H9 (cell line): ENCODE measurements around the gene CADM4. TPM values are rescaled to one million over a fixed set of nuclear protein-coding genes. Genes with fewer than 3 reads are reported as not detected.
A peak's percentile ranks its signal among the peaks of the same experiment; 100 is the strongest.

ENCODE experiments used
- DNase-seq: peaks from one replicate; pipeline ENCODE4 v3.0.0-alpha.2; 2017
- H2AFZ ChIP-seq: one replicate; pipeline ENCODE4 v1.6.1; 2013; ENCODE audit warnings: mild to moderate bottlenecking, low read length, control low read depth, moderate library complexity
- H2AK5ac ChIP-seq: 2 replicates; pipeline ENCODE4 v1.6.1; 2013; ENCODE audit warnings: low read length, control low read depth, mixed read lengths; ENCODE audit not compliant: insufficient read length
- H2BK120ac ChIP-seq: one replicate; pipeline ENCODE4 v1.6.1; 2013; ENCODE audit warnings: low read depth, mild to moderate bottlenecking, low read length, control low read depth, inconsistent platforms; ENCODE audit not compliant: poor library complexity, severe bottlenecking
- H2BK12ac ChIP-seq: 2 replicates; pipeline ENCODE4 v1.6.1; 2013; ENCODE audit warnings: low read length, control low read depth, mixed read lengths, low read depth; ENCODE audit not compliant: insufficient read length
- H2BK15ac ChIP-seq: 2 replicates; pipeline ENCODE4 v1.6.1; 2013; ENCODE audit warnings: low read depth, low read length, control low read depth
- H2BK20ac ChIP-seq: one replicate; pipeline ENCODE4 v1.6.1; 2013; ENCODE audit warnings: low read depth, mild to moderate bottlenecking, low read length, control low read depth, inconsistent platforms; ENCODE audit not compliant: poor library complexity, severe bottlenecking
- H2BK5ac ChIP-seq: 2 replicates; pipeline ENCODE4 v1.6.1; 2013; ENCODE audit warnings: low read length, control low read depth, mixed read lengths; ENCODE audit not compliant: insufficient read length
- H3K14ac ChIP-seq: 2 replicates; pipeline ENCODE4 v1.6.1; 2013; ENCODE audit warnings: low read length, control low read depth; ENCODE audit not compliant: insufficient read depth
- H3K18ac ChIP-seq: 2 replicates; pipeline ENCODE4 v1.6.1; 2013; ENCODE audit warnings: low read depth, mild to moderate bottlenecking, mixed read lengths, low read length, control low read depth; ENCODE audit not compliant: insufficient read length
- H3K23ac ChIP-seq: 2 replicates; pipeline ENCODE4 v1.6.1; 2013; ENCODE audit warnings: low read length, control low read depth, mixed read lengths, low read depth; ENCODE audit not compliant: insufficient read length
- H3K23me2 ChIP-seq: 2 replicates; pipeline ENCODE4 v1.6.1; 2013; ENCODE audit warnings: low read depth, mild to moderate bottlenecking, mixed read lengths, low read length, control low read depth; ENCODE audit not compliant: insufficient read length, poor library complexity, severe bottlenecking
- H3K27ac ChIP-seq: 2 replicates; pipeline ENCODE4 v1.5.1; 2013; ENCODE audit warnings: low read length, control low read depth, mixed read lengths, low read depth; ENCODE audit not compliant: insufficient read length
- H3K27me3 ChIP-seq: 2 replicates; pipeline ENCODE4 v1.6.1; 2013; ENCODE audit warnings: low read length, control low read depth, inconsistent platforms; ENCODE audit not compliant: insufficient read depth
- H3K4ac ChIP-seq: 2 replicates; pipeline ENCODE4 v1.6.1; 2013; ENCODE audit warnings: low read depth, mild to moderate bottlenecking, control low read depth, inconsistent platforms, low read length, moderate library complexity
- H3K4me1 ChIP-seq: 2 replicates; pipeline ENCODE4 v1.6.1; 2013; ENCODE audit warnings: low read length, control low read depth, inconsistent platforms; ENCODE audit not compliant: insufficient read depth
- H3K4me2 ChIP-seq: 2 replicates; pipeline ENCODE4 v1.6.1; 2013; ENCODE audit warnings: low read length, control low read depth, mixed read lengths; ENCODE audit not compliant: insufficient read length, insufficient read depth
- H3K56ac ChIP-seq: 2 replicates; pipeline ENCODE4 v1.6.1; 2013; ENCODE audit warnings: low read depth, mild to moderate bottlenecking, mixed read lengths, low read length, control low read depth; ENCODE audit not compliant: insufficient read length
- H3K79me1 ChIP-seq: 2 replicates; pipeline ENCODE4 v1.6.1; 2013; ENCODE audit warnings: low read depth, mild to moderate bottlenecking, moderate library complexity, low read length, control low read depth, inconsistent platforms; ENCODE audit not compliant: insufficient read depth, poor library complexity, severe bottlenecking
- H3K79me2 ChIP-seq: 2 replicates; pipeline ENCODE4 v1.6.1; 2013; ENCODE audit warnings: low read length, control low read depth, inconsistent platforms; ENCODE audit not compliant: insufficient read depth
- H3K9ac ChIP-seq: 2 replicates; pipeline ENCODE4 v1.6.1; 2013; ENCODE audit warnings: low read length, control low read depth, mixed read lengths; ENCODE audit not compliant: insufficient read length; ENCODE audit errors: extremely low read depth
- H3K9me3 ChIP-seq: one replicate; pipeline ENCODE4 v1.6.1; 2013; ENCODE audit warnings: low read depth, low read length, inconsistent platforms; ENCODE audit not compliant: control insufficient read depth
- H3T11ph ChIP-seq: one replicate; pipeline ENCODE4 v1.6.1; 2013; ENCODE audit warnings: mild to moderate bottlenecking, low read length, control low read depth, inconsistent platforms
- H4K20me1 ChIP-seq: one replicate; pipeline ENCODE4 v1.6.1; 2013; ENCODE audit not compliant: control insufficient read depth, insufficient read length, insufficient read depth
- H4K5ac ChIP-seq: 2 replicates; pipeline ENCODE4 v1.6.1; 2013; ENCODE audit warnings: low read depth, mild to moderate bottlenecking, mixed read lengths, low read length, control low read depth; ENCODE audit not compliant: insufficient read length
- H4K8ac ChIP-seq: replicated peaks from 2 replicates; pipeline ENCODE4 v1.6.1; 2013; ENCODE audit warnings: low read length, control low read depth, mixed read lengths, low read depth; ENCODE audit not compliant: insufficient read length
- H4K91ac ChIP-seq: 2 replicates; pipeline ENCODE4 v1.6.1; 2013; ENCODE audit warnings: low read depth, mild to moderate bottlenecking, moderate library complexity, mixed read lengths, low read length, control low read depth; ENCODE audit not compliant: insufficient read length
- H3K27ac Mint-ChIP-seq, 3 experiments: 2 replicates in 2 of 3; 3 replicates in 1 of 3; pipeline ENCODE4 v1.8.0; 2020 to 2021; ENCODE audit warnings: mixed read lengths in 3 of 3, mild to moderate bottlenecking in 1 of 3, moderate library complexity in 1 of 3
- H3K27me3 Mint-ChIP-seq: 2 replicates; pipeline ENCODE4 v1.8.0; 2021; ENCODE audit warnings: low read depth, mild to moderate bottlenecking, moderate library complexity, mixed read lengths
- H3K36me3 Mint-ChIP-seq, 3 experiments: 2 replicates in 2 of 3; 3 replicates in 1 of 3; pipeline ENCODE4 v1.8.0; 2020 to 2021; ENCODE audit warnings: low read depth in 3 of 3, mixed read lengths in 3 of 3; ENCODE audit not compliant: insufficient read depth in 1 of 3
- H3K4me1 Mint-ChIP-seq, 2 experiments: 2 replicates each; pipeline ENCODE4 v1.8.0; 2020; ENCODE audit warnings: mixed read lengths in 2 of 2
- H3K4me3 Mint-ChIP-seq, 2 experiments: 2 replicates in 1 of 2; 3 replicates in 1 of 2; pipeline ENCODE4 v1.8.0; 2020 to 2021; ENCODE audit warnings: mild to moderate bottlenecking in 2 of 2, mixed read lengths in 2 of 2, moderate library complexity in 1 of 2
- H3K9me3 Mint-ChIP-seq, 2 experiments: 2 replicates in 1 of 2; 3 replicates in 1 of 2; pipeline ENCODE4 v1.8.0; 2020; ENCODE audit warnings: mild to moderate bottlenecking in 2 of 2, mixed read lengths in 2 of 2, moderate library complexity in 1 of 2
- CTCF ChIP-seq: fragments of 200-600 bp; sonication (generic); conservative IDR thresholded peaks from 3 replicates; pipeline ENCODE4 v1.8.0; 2021; ENCODE audit warnings: antibody characterized with exemption, mild to moderate bottlenecking
- WGBS: extraction: QIAGEN DNeasy Blood & Tissue Kit; methylation state at CpG from one replicate; pipeline ENCODE4 v1.1.7; 2013; ENCODE audit warnings: missing lambda C conversion rate, low lambda C conversion rate, mixed read lengths; ENCODE audit not compliant: insufficient read length; ENCODE audit errors: extremely low coverage; 5-methylcytosine and 5-hydroxymethylcytosine counted together
- total RNA-seq: library from RNA; stranded (reverse); gene quantifications from 2 replicates; pipeline ENCODE4 v1.2.1, GENCODE V29; 2021

Gene CADM4
- total RNA-seq, 1 experiment from 2014 or later = 10.2 TPM

- peak overlapping the region in 2 of 3 experiments; percentile 33 to 88; a peak in 2 of 7 replicates for H3K27ac Mint-ChIP-seq
- no peak overlapping the region for H3K4ac ChIP-seq
Measured at GRCh38 chr19:43591904-43592772, 47.5 kb downstream of the CADM4 start.

More at GRCh38 chr19:43591904-43592772, 47.5 kb downstream of the CADM4 start:
- Mint-ChIP-seq H3K27me3 (no peaks in the 10 kb centered on the region), H3K9me3 (no peaks in the 10 kb centered on the region; a peak in 1 of 5 replicates), H3K4me1 (peaks cover 8 to 16% of the 10 kb centered on the region in 2 experiments), H3K36me3 (peaks cover 16 to 38% (median 26%) of the 10 kb centered on the region in 3 experiments), H3K4me3 (no peak overlapping the region)
- Histone ChIP-seq H3K4me2 (no peak overlapping the region), H3K79me2 (peaks cover 1% of the 10 kb centered on the region; the same call in 1 of the 2 replicates), H3K14ac (no peak overlapping the region), H2AFZ (no peak overlapping the region), H2BK15ac (no peak overlapping the region), H2BK5ac (no peak overlapping the region), H3K79me1 (no peaks in the 10 kb centered on the region), H3K9ac (no peak overlapping the region), H3K9me3 (no peaks in the 10 kb centered on the region), H3K18ac (no peak overlapping the region), H4K5ac (no peak overlapping the region), H4K91ac (no peak overlapping the region), H2AK5ac (no peak overlapping the region), H2BK20ac (no peak overlapping the region), H3K27ac (no peak overlapping the region), H3T11ph (no peak overlapping the region), H4K20me1 (no peaks in the 10 kb centered on the region), H3K4me1 (0 out of 2 replicates have a peak, but pooled peaks cover 2% of the 10 kb centered on the region), H3K56ac (no peak overlapping the region), H3K23me2 (peaks cover 20% of the 10 kb centered on the region), H4K8ac (no peak overlapping the region), H2BK120ac (no peak overlapping the region), H3K23ac (no peak overlapping the region), H2BK12ac (no peak overlapping the region), H3K27me3 (no peaks in the 10 kb centered on the region)
- WGBS = no CpG with 5 or more reads among the region's 63 CpGs
- DNase-seq = no peak
- TF ChIP-seq CTCF = no peak
